CD4-positive, alpha-beta T cell (primary cell): ENCODE results near the gene LRRC55. TPM values are rescaled to one million over a fixed set of nuclear protein-coding genes. Genes with fewer than 3 reads are reported as not detected.

Experiments used
- ATAC-seq: fragments of 200-7000 bp; cut with Tn5 transposase; one replicate; pipeline ENCODE4 v1.10.0; 2022; ENCODE audit warnings: mild to moderate bottlenecking; ENCODE audit not compliant: poor library complexity
- CTCF ChIA-PET: fragments of 350-600 bp; sonication (Branson Sonifier 250); formaldehyde crosslinking; loops from one replicate; lab custom pipeline; 2021; ENCODE audit warnings: antibody characterized with exemption, inconsistent platforms; lab: Charles Lee
- POLR2A ChIA-PET: fragments of 350-600 bp; sonication (Branson Sonifier 250); formaldehyde crosslinking; loops from one replicate; lab custom pipeline; 2021; ENCODE audit warnings: antibody characterized with exemption, inconsistent platforms; lab: Charles Lee
- DNase-seq, 14 experiments: peaks; one replicate each; pipeline ENCODE4 v3.0.0-alpha.2; 2013 to 2020; ENCODE audit warnings: mixed read lengths in 2 of 14
- H3K27ac ChIP-seq, 2 donors: one replicate each; pipeline versions ENCODE4 v1.5.1 to v1.7.0; 2013; ENCODE audit warnings: low read length in 2 of 2, low read depth in 1 of 2, mild to moderate bottlenecking in 1 of 2
- H3K27me3 ChIP-seq, 2 experiments: 1 replicate in 1 of 2; 2 replicates in 1 of 2; pipeline versions ENCODE4 v1.6.1 to v1.7.0; 2013; ENCODE audit warnings: low read length in 2 of 2, control low read depth in 1 of 2, mild to moderate bottlenecking in 1 of 2, moderate library complexity in 1 of 2; ENCODE audit not compliant: insufficient read depth in 2 of 2, control insufficient read depth in 1 of 2
- H3K36me3 ChIP-seq: one replicate; pipeline ENCODE4 v1.6.1; 2013; ENCODE audit warnings: low read length, control low read depth; ENCODE audit not compliant: insufficient read depth
- H3K4me1 ChIP-seq: one replicate; pipeline ENCODE4 v1.6.1; 2013; ENCODE audit warnings: low read length, control low read depth; ENCODE audit not compliant: insufficient read depth
- H3K4me3 ChIP-seq: one replicate; pipeline ENCODE4 v1.5.1; 2013; ENCODE audit warnings: mild to moderate bottlenecking, low read length, moderate library complexity
- H3K9me3 ChIP-seq, 2 experiments: 1 replicate in 1 of 2; 2 replicates in 1 of 2; pipeline versions ENCODE4 v1.6.1 to v1.7.0; 2013; ENCODE audit warnings: low read length in 2 of 2, mild to moderate bottlenecking in 2 of 2, control low read depth in 1 of 2, moderate library complexity in 1 of 2; ENCODE audit not compliant: control insufficient read depth in 1 of 2, insufficient read depth in 1 of 2
- H3K27ac Mint-ChIP-seq: one replicate; pipeline ENCODE4 v1.8.0; 2020; ENCODE audit warnings: mixed read lengths
- H3K27me3 Mint-ChIP-seq: one replicate; pipeline ENCODE4 v1.8.0; 2021; ENCODE audit warnings: mixed read lengths
- H3K36me3 Mint-ChIP-seq: one replicate; pipeline ENCODE4 v1.8.0; 2021; ENCODE audit warnings: low read depth, mixed read lengths
- H3K4me1 Mint-ChIP-seq: one replicate; pipeline ENCODE4 v1.8.0; 2021; ENCODE audit warnings: low read depth, mixed read lengths
- H3K4me3 Mint-ChIP-seq: one replicate; pipeline ENCODE4 v1.8.0; 2020; ENCODE audit warnings: mild to moderate bottlenecking, mixed read lengths
- H3K9me3 Mint-ChIP-seq: one replicate; pipeline ENCODE4 v1.8.0; 2020; ENCODE audit warnings: mixed read lengths
- intact Hi-C, 2 experiments: fragments of 100-400 bp; cut with DNase I in 1 of 2; cut with micrococcal nuclease in 1 of 2; formaldehyde crosslinking; loops; one replicate each; pipeline versions ENCODE4 v1.15.1 to v1.9.0; 2023 to 2025; cut with DNase I, micrococcal nuclease
- total RNA-seq, 174 experiments: library from RNA in 2 of 174; stranded (reverse) in 2 of 174; gene quantifications; one replicate each; pipeline ENCODE4 v1.2.3 and lab custom pipeline; 2021 to 2026
- TF ChIP-seq, protein P1 (sequence below): fragments of 200-600 bp; IDR thresholded peaks from one replicate; pipeline ENCODE4 v1.8.0; 2022; ENCODE audit warnings: antibody characterized with exemption, mild to moderate bottlenecking

Gene LRRC55
- total RNA-seq, 2 experiments from 2014 or later: not detected

DNA sequence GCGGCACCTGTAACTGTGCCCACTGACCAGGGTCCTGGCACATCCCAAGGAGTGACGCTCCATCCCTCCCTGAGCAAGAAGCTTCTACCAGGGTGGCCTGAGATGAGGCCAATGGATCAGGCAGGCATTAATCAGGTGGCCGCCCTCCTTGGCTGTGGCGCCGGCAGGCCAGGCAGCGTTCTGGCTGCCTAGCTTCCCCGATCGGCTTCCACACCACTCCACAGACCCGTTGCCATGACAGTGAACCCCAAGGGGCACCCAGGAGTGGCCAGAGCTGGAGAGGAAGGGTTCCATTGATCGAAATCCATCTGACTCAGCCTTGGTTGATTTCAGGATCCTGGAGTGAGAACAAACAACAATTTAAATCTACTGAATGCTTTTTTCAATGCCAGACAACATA is 20.5 kb downstream of the LRRC55 start:
- no peaks in the 10 kb centered on the region for H3K4me1 Mint-ChIP-seq
- peaks cover 0 to 3% of the 10 kb centered on the region in 2 experiments for H3K9me3 ChIP-seq
- no peaks in the 10 kb centered on the region for H3K36me3 ChIP-seq
- no peak for ATAC-seq
- H3K27ac Mint-ChIP-seq: no peak overlapping the region
- no peaks in the 10 kb centered on the region for H3K9me3 Mint-ChIP-seq
- ChIA-PET CTCF (no interaction called here), POLR2A (no interaction called here)
- intact Hi-C loops: no loop called here
- no peaks in the 10 kb centered on the region for H3K36me3 Mint-ChIP-seq
- no peak overlapping the region for H3K27ac ChIP-seq
- peaks cover 7 to 11% of the 10 kb centered on the region in 2 experiments for H3K27me3 ChIP-seq
- no peaks in the 10 kb centered on the region for H3K4me1 ChIP-seq
- H3K4me3 Mint-ChIP-seq: no peak overlapping the region
- no peak overlapping the region for H3K4me3 ChIP-seq
- DNase-seq: no peak
- TF ChIP-seq, protein P1, sequence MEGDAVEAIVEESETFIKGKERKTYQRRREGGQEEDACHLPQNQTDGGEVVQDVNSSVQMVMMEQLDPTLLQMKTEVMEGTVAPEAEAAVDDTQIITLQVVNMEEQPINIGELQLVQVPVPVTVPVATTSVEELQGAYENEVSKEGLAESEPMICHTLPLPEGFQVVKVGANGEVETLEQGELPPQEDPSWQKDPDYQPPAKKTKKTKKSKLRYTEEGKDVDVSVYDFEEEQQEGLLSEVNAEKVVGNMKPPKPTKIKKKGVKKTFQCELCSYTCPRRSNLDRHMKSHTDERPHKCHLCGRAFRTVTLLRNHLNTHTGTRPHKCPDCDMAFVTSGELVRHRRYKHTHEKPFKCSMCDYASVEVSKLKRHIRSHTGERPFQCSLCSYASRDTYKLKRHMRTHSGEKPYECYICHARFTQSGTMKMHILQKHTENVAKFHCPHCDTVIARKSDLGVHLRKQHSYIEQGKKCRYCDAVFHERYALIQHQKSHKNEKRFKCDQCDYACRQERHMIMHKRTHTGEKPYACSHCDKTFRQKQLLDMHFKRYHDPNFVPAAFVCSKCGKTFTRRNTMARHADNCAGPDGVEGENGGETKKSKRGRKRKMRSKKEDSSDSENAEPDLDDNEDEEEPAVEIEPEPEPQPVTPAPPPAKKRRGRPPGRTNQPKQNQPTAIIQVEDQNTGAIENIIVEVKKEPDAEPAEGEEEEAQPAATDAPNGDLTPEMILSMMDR: no peak
- H3K27me3 Mint-ChIP-seq: peaks cover 40% of the 10 kb centered on the region

DNA sequence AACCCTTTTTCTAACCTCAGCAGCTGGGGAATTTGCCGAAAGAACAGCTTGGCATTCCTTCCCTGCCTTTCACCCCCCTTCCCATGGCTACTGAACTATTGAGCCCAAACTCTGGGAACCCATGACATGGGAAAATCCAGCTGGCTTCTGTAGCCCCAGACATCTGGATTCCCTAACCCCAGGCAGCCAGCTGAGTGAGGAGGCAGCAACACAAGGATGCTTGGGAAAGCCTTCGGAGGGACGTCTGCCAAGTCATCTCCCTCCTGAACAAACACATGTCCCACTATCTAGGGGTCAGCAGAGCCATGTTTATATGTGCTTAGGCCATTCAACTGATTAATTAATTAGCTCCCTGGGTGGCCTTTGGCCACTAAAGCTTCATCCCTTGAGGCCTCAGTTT is 21.6 kb downstream of the LRRC55 start:
- Mint-ChIP-seq H3K9me3 (no peaks in the 10 kb centered on the region), H3K36me3 (no peaks in the 10 kb centered on the region), H3K4me3 (no peak overlapping the region), H3K27ac (no peak overlapping the region), H3K4me1 (no peaks in the 10 kb centered on the region), H3K27me3 (peaks cover 50% of the 10 kb centered on the region)
- ATAC-seq: no peak
- intact Hi-C loops: no loop called here
- DNase-seq: no peak
- ChIA-PET POLR2A (no interaction called here), CTCF (no interaction called here)
- H3K4me3 ChIP-seq: no peak overlapping the region
- H3K27me3 ChIP-seq: peaks cover 7 to 11% of the 10 kb centered on the region in 2 experiments
- H3K9me3 ChIP-seq: peaks cover 0 to 3% of the 10 kb centered on the region in 2 experiments
- TF ChIP-seq, protein P1: no peak
- no peak overlapping the region for H3K27ac ChIP-seq
- no peaks in the 10 kb centered on the region for H3K36me3 ChIP-seq
- H3K4me1 ChIP-seq: no peaks in the 10 kb centered on the region

DNA sequence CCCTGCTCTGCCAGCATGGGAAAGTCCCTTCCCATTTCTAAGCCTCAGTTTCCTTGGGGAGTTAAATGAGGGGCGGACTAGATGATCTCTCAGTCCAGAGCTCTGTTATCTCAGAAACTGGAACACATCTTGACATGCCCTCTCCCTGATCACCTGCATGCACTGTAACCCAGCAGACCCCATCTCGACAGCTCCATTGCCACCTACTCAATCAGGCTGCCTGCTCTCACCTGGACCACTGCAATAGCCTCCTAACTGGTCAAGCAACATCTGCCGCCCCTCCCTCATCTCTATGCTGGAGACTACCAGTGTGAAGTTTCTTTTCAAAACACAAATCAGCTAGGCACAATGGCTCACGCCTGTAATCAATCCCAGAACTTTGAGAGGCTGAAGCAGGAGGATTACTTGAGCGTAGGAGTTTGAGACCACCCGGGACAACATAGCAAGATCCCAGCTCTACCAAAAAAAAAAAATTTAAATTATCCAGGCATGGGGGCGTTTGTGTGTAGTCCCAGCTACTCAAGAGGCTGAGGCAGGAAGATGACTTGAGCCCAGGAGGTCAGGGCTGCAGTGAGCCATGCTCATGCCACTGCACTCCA is 22.2 kb downstream of the LRRC55 start:
- DNase-seq (no peak), ATAC-seq (no peak)
- POLR2A ChIA-PET: no interaction called here
- Histone ChIP-seq H3K36me3 (no peaks in the 10 kb centered on the region), H3K9me3 (peaks cover 0 to 3% of the 10 kb centered on the region in 2 experiments), H3K4me3 (no peak overlapping the region), H3K27ac (no peak overlapping the region), H3K27me3 (peaks cover 7 to 11% of the 10 kb centered on the region in 2 experiments), H3K4me1 (no peaks in the 10 kb centered on the region)
- no peak overlapping the region for H3K27ac Mint-ChIP-seq
- no peak overlapping the region for H3K4me3 Mint-ChIP-seq
- intact Hi-C loops: no loop called here
- TF ChIP-seq, protein P1: no peak
- CTCF ChIA-PET: no interaction called here
- no peaks in the 10 kb centered on the region for H3K4me1 Mint-ChIP-seq
- no peaks in the 10 kb centered on the region for H3K36me3 Mint-ChIP-seq
- no peaks in the 10 kb centered on the region for H3K9me3 Mint-ChIP-seq
- H3K27me3 Mint-ChIP-seq: peaks cover 52% of the 10 kb centered on the region
